GM03348 (cell line): ENCODE data around the gene JRKL.
"Not testable (repeated sequence)": the region's sequence is repeated elsewhere in the genome, so short reads cannot be mapped to it uniquely, and the experiment has no call there.

Experiments
- DNase-seq: peaks from one replicate; pipeline ENCODE4 v3.0.0; 2012; ENCODE audit warnings: low spot score

Gene JRKL

GRCh38 chr11:96394773-96395172, 5.0 kb downstream of the JRKL start:
- no peak for DNase-seq

DNA sequence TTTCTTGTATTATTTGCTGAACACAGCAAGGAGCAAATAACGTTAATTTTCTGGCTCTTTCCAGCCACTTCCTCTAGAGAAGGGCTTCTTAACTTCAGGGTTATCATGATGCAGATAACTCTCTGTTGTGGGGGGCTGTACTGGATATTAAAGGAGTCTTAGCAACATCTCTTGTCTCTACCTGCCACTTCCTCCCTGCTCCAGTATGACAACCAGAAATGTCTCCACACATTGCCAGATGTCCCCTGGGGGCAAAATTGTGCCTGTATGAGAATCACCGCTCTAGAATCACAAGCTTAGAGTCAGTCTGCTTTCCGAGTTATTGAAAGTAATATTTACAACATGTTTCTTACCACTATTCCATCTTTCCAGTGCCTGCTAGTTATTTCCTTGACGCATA, 6.8 kb downstream of the JRKL start:
- no peak for DNase-seq

- DNase-seq: no peak
Measured at GRCh38 chr11:96397863-96398262, 8.1 kb downstream of the JRKL start.

GRCh38 chr11:96400697-96401096, 10.9 kb downstream of the JRKL start:
- DNase-seq: no peak

- not testable (repeated sequence) for DNase-seq
Measured at GRCh38 chr11:96411412-96411811, 21.6 kb downstream of the JRKL start.

DNA sequence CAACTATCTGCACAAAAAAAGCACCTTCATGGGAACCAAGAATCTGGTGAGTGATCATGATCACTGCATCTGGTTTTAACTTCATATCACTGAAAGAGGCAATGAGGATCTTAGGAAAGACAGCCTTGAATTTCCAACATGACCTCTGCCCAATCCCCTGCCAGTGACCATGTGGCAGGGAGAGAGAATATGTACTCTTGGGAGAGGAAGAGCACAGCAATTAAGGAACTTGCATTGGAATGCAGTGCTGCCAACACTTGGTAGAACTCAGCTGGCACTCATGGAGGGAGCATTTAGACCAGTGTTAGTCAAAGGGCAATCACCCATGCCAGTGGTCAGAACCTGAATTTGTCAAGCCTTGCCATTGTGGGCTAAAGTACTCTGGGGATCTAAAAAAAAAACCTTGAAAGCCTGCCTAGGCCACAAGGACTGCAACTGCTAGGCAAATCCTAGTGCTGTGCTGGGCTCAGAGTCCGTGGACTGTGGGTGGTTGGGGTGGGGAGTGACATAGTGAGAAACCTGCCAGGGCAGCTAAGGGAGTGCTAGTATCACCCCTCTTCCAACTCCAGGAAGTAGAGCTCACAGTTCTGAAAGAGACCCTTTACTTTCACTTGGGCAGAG, 23.1 kb downstream of the JRKL start:
- DNase-seq: no peak

DNA sequence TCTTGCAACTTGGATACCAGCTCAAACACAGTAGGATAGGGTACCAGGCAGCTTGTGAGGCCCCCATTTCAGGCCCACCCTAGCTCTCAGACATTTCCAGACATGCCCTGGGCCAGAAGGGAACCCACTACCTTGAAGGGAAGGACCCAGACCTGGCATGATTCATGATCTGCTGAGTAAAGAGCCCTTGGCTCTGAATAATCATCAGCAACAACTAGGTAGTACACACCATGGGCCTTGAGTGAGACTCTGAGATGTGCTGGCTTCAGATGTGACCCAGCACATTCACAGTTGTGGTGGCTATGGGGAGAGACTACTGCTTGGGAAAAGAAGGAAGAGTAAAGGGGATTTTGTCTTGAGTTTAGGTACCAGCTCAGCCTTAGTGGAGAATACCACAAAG, 23.6 kb downstream of the JRKL start:
- no peak for DNase-seq

- DNase-seq: peak; percentile 19
Measured at GRCh38 chr11:96424693-96425092, 34.9 kb downstream of the JRKL start.

GRCh38 chr11:96430668-96431067, 40.9 kb downstream of the JRKL start:
- DNase-seq: no peak

GRCh38 chr11:96432654-96433053, 42.8 kb downstream of the JRKL start:
- DNase-seq: not testable (repeated sequence)
